ENCODE measurements around the gene GALNT9. TPM values are rescaled to one million over a fixed set of nuclear protein-coding genes. Genes with fewer than 3 reads are reported as not detected.
A peak's percentile ranks its signal among the peaks of the same experiment; 100 is the strongest.
"Not testable (repeated sequence)": the region's sequence is repeated elsewhere in the genome, so short reads cannot be mapped to it uniquely, and the experiment has no call there.

The GALNT9 gene
- polyA plus RNA-seq, 3 donors: not detected

GRCh38 chr12:132222808-132223173 is 106.6 kb downstream of the GALNT9 start:
- Mint-ChIP-seq H3K27ac (no peak overlapping the region), H3K4me3 (peak overlapping the region in 1 of 2 donors; percentile 47), H3K36me3 (no peaks in the 10 kb centered on the region), H3K4me1 (peaks cover 5% of the 10 kb centered on the region), H3K9me3 (peaks cover 0 to 5% (median 0%) of the 10 kb centered on the region in 7 donors), H3K27me3 (ENCODE audit: low read depth in 3 of 3) (peaks cover 5 to 9% (median 6%) of the 10 kb centered on the region in 3 donors)
- Histone ChIP-seq H3K27me3 (ENCODE audit: control insufficient read depth in 2 of 2, insufficient read depth in 2 of 2, low read length in 2 of 2) (peaks cover 0 to 3% of the 10 kb centered on the region in 2 donors), H3K9ac (ENCODE audit: insufficient read depth, low read length, poor library complexity, severe bottlenecking) (no peak overlapping the region), H3K9me3 (replicated peaks in 1 of 2; ENCODE audit: control insufficient read depth in 1 of 2, insufficient read depth in 1 of 2, low read length in 2 of 2) (peaks cover 0 to 13% of the 10 kb centered on the region in 2 donors), H3K4me2 (replicated peaks; ENCODE audit: extremely low read depth, low read length, poor library complexity, severe bottlenecking) (no peak overlapping the region), H4K20me1 (ENCODE audit: insufficient read depth, low read length) (no peaks in the 10 kb centered on the region), H3K4me3 (replicated peaks in 1 of 3; ENCODE audit: low read depth in 2 of 3, low read length in 3 of 3) (no peak overlapping the region), H3K27ac (ENCODE audit: low read depth in 1 of 2, low read length in 2 of 2) (no peak overlapping the region), H3K36me3 (replicated peaks in 1 of 2; ENCODE audit: control insufficient read depth in 1 of 2, insufficient read depth in 2 of 2, low read length in 2 of 2) (no peaks in the 10 kb centered on the region), H3K4me1 (ENCODE audit: control insufficient read depth in 1 of 2, insufficient read depth in 2 of 2, low read length in 2 of 2) (peaks cover 0 to 4% of the 10 kb centered on the region in 2 donors), H3K79me2 (ENCODE audit: insufficient read depth, low read length) (no peaks in the 10 kb centered on the region), H2AFZ (ENCODE audit: insufficient read depth, low read depth, low read length, poor library complexity, severe bottlenecking) (no peak overlapping the region)
- DNase-seq: no peak
- intact Hi-C loops (cut with micrococcal nuclease): no loop called here
- no peak for TF ChIP-seq CTCF (IDR thresholded peaks at IDR 0.05)
- WGBS (ENCODE audit: insufficient coverage): 69% methylated on average over 3 of the region's 6 CpGs

- H3K9ac ChIP-seq (ENCODE audit: insufficient read depth, low read length, poor library complexity, severe bottlenecking): no peak overlapping the region
- peaks cover 0 to 4% of the 10 kb centered on the region in 2 donors for H3K4me1 ChIP-seq (ENCODE audit: control insufficient read depth in 1 of 2, insufficient read depth in 2 of 2, low read length in 2 of 2)
- DNase-seq: peak in 1 of 3 donors; percentile 20
- intact Hi-C loops (cut with micrococcal nuclease): no loop called here
- Mint-ChIP-seq H3K36me3 (no peaks in the 10 kb centered on the region), H3K27me3 (ENCODE audit: low read depth in 3 of 3) (peaks cover 7 to 12% (median 9%) of the 10 kb centered on the region in 3 donors), H3K4me1 (peaks cover 5% of the 10 kb centered on the region), H3K9me3 (peaks cover 0 to 5% (median 0%) of the 10 kb centered on the region in 7 donors), H3K27ac (peak overlapping the region in 1 of 7 donors; percentile 5), H3K4me3 (peak overlapping the region in 1 of 2 donors; percentile 47)
- 11% methylated on average over 20 of the region's 24 CpGs for WGBS (ENCODE audit: insufficient coverage)
- peak overlapping the region; percentile 59 for H2AFZ ChIP-seq (ENCODE audit: insufficient read depth, low read depth, low read length, poor library complexity, severe bottlenecking)
- H3K4me3 ChIP-seq (replicated peaks in 1 of 3; ENCODE audit: low read depth in 2 of 3, low read length in 3 of 3): no peak overlapping the region
- peaks cover 0 to 13% of the 10 kb centered on the region in 2 donors for H3K9me3 ChIP-seq (replicated peaks in 1 of 2; ENCODE audit: control insufficient read depth in 1 of 2, insufficient read depth in 1 of 2, low read length in 2 of 2)
- no peaks in the 10 kb centered on the region for H4K20me1 ChIP-seq (ENCODE audit: insufficient read depth, low read length)
- no peak for TF ChIP-seq CTCF (IDR thresholded peaks at IDR 0.05)
- H3K27me3 ChIP-seq (ENCODE audit: control insufficient read depth in 2 of 2, insufficient read depth in 2 of 2, low read length in 2 of 2): peaks cover 0 to under 1% of the 10 kb centered on the region in 2 donors
- H3K4me2 ChIP-seq (replicated peaks; ENCODE audit: extremely low read depth, low read length, poor library complexity, severe bottlenecking): no peak overlapping the region
- no peaks in the 10 kb centered on the region for H3K36me3 ChIP-seq (replicated peaks in 1 of 2; ENCODE audit: control insufficient read depth in 1 of 2, insufficient read depth in 2 of 2, low read length in 2 of 2)
- no peak overlapping the region for H3K27ac ChIP-seq (ENCODE audit: low read depth in 1 of 2, low read length in 2 of 2)
- H3K79me2 ChIP-seq (ENCODE audit: insufficient read depth, low read length): no peaks in the 10 kb centered on the region
Observed at GRCh38 chr12:132222096-132222807, 107.1 kb downstream of the GALNT9 start.

- H3K27ac ChIP-seq (ENCODE audit: low read depth in 1 of 2, low read length in 2 of 2); H3K9me3 Mint-ChIP-seq; H3K4me3 Mint-ChIP-seq; H3K36me3 Mint-ChIP-seq; H3K4me1 Mint-ChIP-seq; H3K4me2 ChIP-seq (replicated peaks; ENCODE audit: extremely low read depth, low read length, poor library complexity, severe bottlenecking); H3K36me3 ChIP-seq (replicated peaks in 1 of 2; ENCODE audit: control insufficient read depth in 1 of 2, insufficient read depth in 2 of 2, low read length in 2 of 2); H3K9ac ChIP-seq (ENCODE audit: insufficient read depth, low read length, poor library complexity, severe bottlenecking); H3K4me1 ChIP-seq (ENCODE audit: control insufficient read depth in 1 of 2, insufficient read depth in 2 of 2, low read length in 2 of 2); H4K20me1 ChIP-seq (ENCODE audit: insufficient read depth, low read length); H3K79me2 ChIP-seq (ENCODE audit: insufficient read depth, low read length); H3K4me3 ChIP-seq (replicated peaks in 1 of 3; ENCODE audit: low read depth in 2 of 3, low read length in 3 of 3); H3K27ac Mint-ChIP-seq; H3K27me3 ChIP-seq (ENCODE audit: control insufficient read depth in 2 of 2, insufficient read depth in 2 of 2, low read length in 2 of 2); DNase-seq; H3K9me3 ChIP-seq (replicated peaks in 1 of 2; ENCODE audit: control insufficient read depth in 1 of 2, insufficient read depth in 1 of 2, low read length in 2 of 2); H2AFZ ChIP-seq (ENCODE audit: insufficient read depth, low read depth, low read length, poor library complexity, severe bottlenecking): not testable (repeated sequence)
- WGBS (ENCODE audit: insufficient coverage): 60% methylated on average over 1 of the region's 12 CpGs
- intact Hi-C loops (cut with micrococcal nuclease): loop anchor here in 1 of 2 donors (5.0 kb wide), 1 partner anchor 57 kb away; no protein-coding TSS in a partner anchor
- peaks cover 8 to 18% (median 9%) of the 10 kb centered on the region in 3 donors for H3K27me3 Mint-ChIP-seq (ENCODE audit: low read depth in 3 of 3)
Observed at GRCh38 chr12:132219761-132220160, 109.6 kb downstream of the GALNT9 start.
